GM19455 (cell line): ENCODE measurements around the gene NPC1L1.

Experiments
- ATAC-seq: cut with Tn5 transposase; IDR thresholded peaks from one replicate; pipeline ENCODE4 v1.9.1; 2021; ENCODE audit not compliant: unreplicated experiment

NPC1L1 gene

GRCh38 chr7:44536090-44536489 is 5.0 kb downstream of the NPC1L1 start:
- no peak for ATAC-seq

GRCh38 chr7:44535348-44536064 is 5.6 kb downstream of the NPC1L1 start:
- ATAC-seq: no peak

GRCh38 chr7:44534501-44534900 is 6.6 kb downstream of the NPC1L1 start:
- no peak for ATAC-seq

- ATAC-seq: no peak
Observed at GRCh38 chr7:44534087-44534486, 7.0 kb downstream of the NPC1L1 start.

GRCh38 chr7:44533301-44534055 is 7.7 kb downstream of the NPC1L1 start:
- no peak for ATAC-seq

GRCh38 chr7:44531421-44532380 is 9.4 kb downstream of the NPC1L1 start:
- ATAC-seq: no peak

GRCh38 chr7:44530990-44531389 is 10.1 kb downstream of the NPC1L1 start:
- ATAC-seq: no peak

GRCh38 chr7:44524811-44525388 is 16.2 kb downstream of the NPC1L1 start:
- ATAC-seq: no peak

GRCh38 chr7:44522315-44522714 is 18.8 kb downstream of the NPC1L1 start:
- ATAC-seq: no peak

- ATAC-seq: no peak
Observed at GRCh38 chr7:44521347-44522095, 19.6 kb downstream of the NPC1L1 start.

- no peak for ATAC-seq
Observed at GRCh38 chr7:44520574-44520973, 20.6 kb downstream of the NPC1L1 start.

- ATAC-seq: no peak
Observed at GRCh38 chr7:44519546-44519945, 21.6 kb downstream of the NPC1L1 start.

- no peak for ATAC-seq
Observed at GRCh38 chr7:44518761-44519160, 22.4 kb downstream of the NPC1L1 start.

- no peak for ATAC-seq
Observed at GRCh38 chr7:44517175-44517574, 24.0 kb downstream of the NPC1L1 start.

- ATAC-seq: no peak
Observed at GRCh38 chr7:44515590-44516268, 25.4 kb downstream of the NPC1L1 start.

- ATAC-seq: no peak
Observed at GRCh38 chr7:44512736-44513135, 28.4 kb downstream of the NPC1L1 start.

GRCh38 chr7:44511863-44512468 is 29.2 kb downstream of the NPC1L1 start:
- no peak for ATAC-seq

GRCh38 chr7:44511236-44511635 is 29.9 kb downstream of the NPC1L1 start:
- ATAC-seq: no peak

- no peak for ATAC-seq
Observed at GRCh38 chr7:44508328-44509030, 32.7 kb downstream of the NPC1L1 start.
